ENCODE measurements around the gene HTR7. TPM values are rescaled to one million over a fixed set of nuclear protein-coding genes. Genes with fewer than 3 reads are reported as not detected.

HTR7 gene
- total and polyA plus RNA-seq, 2 of the 8 experiments (the other 6 are each of a cell fraction or from before 2014, with no cell fraction given): 22.9 to 24.6 TPM

DNA sequence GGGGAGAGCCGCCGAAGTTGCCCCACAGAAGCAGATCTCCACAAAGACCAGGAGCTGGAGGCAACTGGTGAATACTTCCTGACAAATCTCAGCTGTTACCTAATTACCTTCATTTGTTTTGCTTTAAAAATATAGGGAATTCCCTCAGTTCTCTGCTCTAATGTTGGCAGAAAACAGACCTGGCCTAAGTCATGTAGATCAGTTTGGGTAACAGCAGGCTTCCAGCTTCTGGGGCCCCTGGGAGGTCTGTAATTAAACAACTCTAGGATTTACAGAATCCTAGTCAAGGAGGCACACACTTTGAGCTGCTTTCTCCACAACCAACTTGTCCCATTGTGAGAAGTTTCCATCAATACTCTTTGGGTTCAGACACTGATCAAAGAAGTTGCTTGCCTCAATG, 123.4 kb downstream of the HTR7 start (continued):
- TF ChIP-seq, protein P1, sequence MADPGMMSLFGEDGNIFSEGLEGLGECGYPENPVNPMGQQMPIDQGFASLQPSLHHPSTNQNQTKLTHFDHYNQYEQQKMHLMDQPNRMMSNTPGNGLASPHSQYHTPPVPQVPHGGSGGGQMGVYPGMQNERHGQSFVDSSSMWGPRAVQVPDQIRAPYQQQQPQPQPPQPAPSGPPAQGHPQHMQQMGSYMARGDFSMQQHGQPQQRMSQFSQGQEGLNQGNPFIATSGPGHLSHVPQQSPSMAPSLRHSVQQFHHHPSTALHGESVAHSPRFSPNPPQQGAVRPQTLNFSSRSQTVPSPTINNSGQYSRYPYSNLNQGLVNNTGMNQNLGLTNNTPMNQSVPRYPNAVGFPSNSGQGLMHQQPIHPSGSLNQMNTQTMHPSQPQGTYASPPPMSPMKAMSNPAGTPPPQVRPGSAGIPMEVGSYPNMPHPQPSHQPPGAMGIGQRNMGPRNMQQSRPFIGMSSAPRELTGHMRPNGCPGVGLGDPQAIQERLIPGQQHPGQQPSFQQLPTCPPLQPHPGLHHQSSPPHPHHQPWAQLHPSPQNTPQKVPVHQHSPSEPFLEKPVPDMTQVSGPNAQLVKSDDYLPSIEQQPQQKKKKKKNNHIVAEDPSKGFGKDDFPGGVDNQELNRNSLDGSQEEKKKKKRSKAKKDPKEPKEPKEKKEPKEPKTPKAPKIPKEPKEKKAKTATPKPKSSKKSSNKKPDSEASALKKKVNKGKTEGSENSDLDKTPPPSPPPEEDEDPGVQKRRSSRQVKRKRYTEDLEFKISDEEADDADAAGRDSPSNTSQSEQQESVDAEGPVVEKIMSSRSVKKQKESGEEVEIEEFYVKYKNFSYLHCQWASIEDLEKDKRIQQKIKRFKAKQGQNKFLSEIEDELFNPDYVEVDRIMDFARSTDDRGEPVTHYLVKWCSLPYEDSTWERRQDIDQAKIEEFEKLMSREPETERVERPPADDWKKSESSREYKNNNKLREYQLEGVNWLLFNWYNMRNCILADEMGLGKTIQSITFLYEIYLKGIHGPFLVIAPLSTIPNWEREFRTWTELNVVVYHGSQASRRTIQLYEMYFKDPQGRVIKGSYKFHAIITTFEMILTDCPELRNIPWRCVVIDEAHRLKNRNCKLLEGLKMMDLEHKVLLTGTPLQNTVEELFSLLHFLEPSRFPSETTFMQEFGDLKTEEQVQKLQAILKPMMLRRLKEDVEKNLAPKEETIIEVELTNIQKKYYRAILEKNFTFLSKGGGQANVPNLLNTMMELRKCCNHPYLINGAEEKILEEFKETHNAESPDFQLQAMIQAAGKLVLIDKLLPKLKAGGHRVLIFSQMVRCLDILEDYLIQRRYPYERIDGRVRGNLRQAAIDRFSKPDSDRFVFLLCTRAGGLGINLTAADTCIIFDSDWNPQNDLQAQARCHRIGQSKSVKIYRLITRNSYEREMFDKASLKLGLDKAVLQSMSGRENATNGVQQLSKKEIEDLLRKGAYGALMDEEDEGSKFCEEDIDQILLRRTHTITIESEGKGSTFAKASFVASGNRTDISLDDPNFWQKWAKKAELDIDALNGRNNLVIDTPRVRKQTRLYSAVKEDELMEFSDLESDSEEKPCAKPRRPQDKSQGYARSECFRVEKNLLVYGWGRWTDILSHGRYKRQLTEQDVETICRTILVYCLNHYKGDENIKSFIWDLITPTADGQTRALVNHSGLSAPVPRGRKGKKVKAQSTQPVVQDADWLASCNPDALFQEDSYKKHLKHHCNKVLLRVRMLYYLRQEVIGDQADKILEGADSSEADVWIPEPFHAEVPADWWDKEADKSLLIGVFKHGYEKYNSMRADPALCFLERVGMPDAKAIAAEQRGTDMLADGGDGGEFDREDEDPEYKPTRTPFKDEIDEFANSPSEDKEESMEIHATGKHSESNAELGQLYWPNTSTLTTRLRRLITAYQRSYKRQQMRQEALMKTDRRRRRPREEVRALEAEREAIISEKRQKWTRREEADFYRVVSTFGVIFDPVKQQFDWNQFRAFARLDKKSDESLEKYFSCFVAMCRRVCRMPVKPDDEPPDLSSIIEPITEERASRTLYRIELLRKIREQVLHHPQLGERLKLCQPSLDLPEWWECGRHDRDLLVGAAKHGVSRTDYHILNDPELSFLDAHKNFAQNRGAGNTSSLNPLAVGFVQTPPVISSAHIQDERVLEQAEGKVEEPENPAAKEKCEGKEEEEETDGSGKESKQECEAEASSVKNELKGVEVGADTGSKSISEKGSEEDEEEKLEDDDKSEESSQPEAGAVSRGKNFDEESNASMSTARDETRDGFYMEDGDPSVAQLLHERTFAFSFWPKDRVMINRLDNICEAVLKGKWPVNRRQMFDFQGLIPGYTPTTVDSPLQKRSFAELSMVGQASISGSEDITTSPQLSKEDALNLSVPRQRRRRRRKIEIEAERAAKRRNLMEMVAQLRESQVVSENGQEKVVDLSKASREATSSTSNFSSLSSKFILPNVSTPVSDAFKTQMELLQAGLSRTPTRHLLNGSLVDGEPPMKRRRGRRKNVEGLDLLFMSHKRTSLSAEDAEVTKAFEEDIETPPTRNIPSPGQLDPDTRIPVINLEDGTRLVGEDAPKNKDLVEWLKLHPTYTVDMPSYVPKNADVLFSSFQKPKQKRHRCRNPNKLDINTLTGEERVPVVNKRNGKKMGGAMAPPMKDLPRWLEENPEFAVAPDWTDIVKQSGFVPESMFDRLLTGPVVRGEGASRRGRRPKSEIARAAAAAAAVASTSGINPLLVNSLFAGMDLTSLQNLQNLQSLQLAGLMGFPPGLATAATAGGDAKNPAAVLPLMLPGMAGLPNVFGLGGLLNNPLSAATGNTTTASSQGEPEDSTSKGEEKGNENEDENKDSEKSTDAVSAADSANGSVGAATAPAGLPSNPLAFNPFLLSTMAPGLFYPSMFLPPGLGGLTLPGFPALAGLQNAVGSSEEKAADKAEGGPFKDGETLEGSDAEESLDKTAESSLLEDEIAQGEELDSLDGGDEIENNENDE (IDR thresholded peaks at IDR 0.05; ENCODE audit: insufficient replicate concordance, low read length): peak; percentile 52
- no peak for TF ChIP-seq RBBP5 (IDR thresholded peaks at IDR 0.05; ENCODE audit: borderline replicate concordance, low read depth, low read length)
